DOHH2 (cell line): ENCODE data around the gene CCDC116.
"Not testable (repeated sequence)": the region's sequence is repeated elsewhere in the genome, so short reads cannot be mapped to it uniquely, and the experiment has no call there.

Experiments used
- H3F3A ChIP-seq: fragments of 200-600 bp; sonication (generic), shearing (Covaris generic); 2 replicates; pipeline ENCODE4 v1.6.0; 2016; ENCODE audit warnings: antibody characterized with exemption, mild to moderate bottlenecking; ENCODE audit not compliant: control insufficient read depth, insufficient read depth
- H3K27ac ChIP-seq: fragments of 200-600 bp; sonication (generic); 2 replicates; pipeline ENCODE4 v1.5.1; 2014; ENCODE audit warnings: low read depth, mild to moderate bottlenecking, low read length, moderate library complexity
- H3K27me3 ChIP-seq: fragments of 200-600 bp; sonication (generic); 2 replicates; pipeline ENCODE4 v1.6.1; 2014; ENCODE audit warnings: mild to moderate bottlenecking, low read length, mixed read lengths; ENCODE audit not compliant: control insufficient read depth
- H3K36me3 ChIP-seq: fragments of 200-600 bp; sonication (generic); 2 replicates; pipeline ENCODE4 v1.6.1; 2014; ENCODE audit warnings: mild to moderate bottlenecking, low read length, moderate library complexity, mixed read lengths; ENCODE audit not compliant: control insufficient read depth
- H3K4me1 ChIP-seq: fragments of 200-600 bp; sonication (generic); 2 replicates; pipeline ENCODE4 v1.6.1; 2014; ENCODE audit warnings: mild to moderate bottlenecking, low read length, mixed read lengths; ENCODE audit not compliant: control insufficient read depth
- H3K4me2 ChIP-seq: fragments of 200-600 bp; sonication (generic); 2 replicates; pipeline ENCODE4 v1.6.0; 2014; ENCODE audit warnings: mild to moderate bottlenecking, low read length, moderate library complexity
- H3K4me3 ChIP-seq: fragments of 200-600 bp; sonication (generic); 2 replicates; pipeline ENCODE4 v1.5.1; 2014; ENCODE audit warnings: mild to moderate bottlenecking, low read length, mixed read lengths
- H3K79me2 ChIP-seq: fragments of 200-600 bp; sonication (generic); 2 replicates; pipeline ENCODE4 v1.6.1; 2014; ENCODE audit warnings: mild to moderate bottlenecking, low read length, mixed read lengths; ENCODE audit not compliant: control insufficient read depth
- H3K9me2 ChIP-seq: fragments of 200-600 bp; sonication (generic); replicated peaks from 2 replicates; pipeline ENCODE4 v1.6.1; 2014; ENCODE audit warnings: mild to moderate bottlenecking, low read length, mixed read lengths; ENCODE audit not compliant: control insufficient read depth
- H3K9me3 ChIP-seq: fragments of 200-600 bp; sonication (generic); 2 replicates; pipeline ENCODE4 v1.6.1; 2014; ENCODE audit warnings: antibody characterized with exemption, low read length, mixed read lengths; ENCODE audit not compliant: control insufficient read depth, insufficient read depth
- H4K20me1 ChIP-seq: fragments of 200-600 bp; sonication (generic); 2 replicates; pipeline ENCODE4 v1.6.0; 2014; ENCODE audit warnings: low read depth, mild to moderate bottlenecking, antibody characterized with exemption, low read length, moderate library complexity; ENCODE audit not compliant: control insufficient read depth, insufficient read depth
- CTCF ChIP-seq: fragments of 200-600 bp; sonication (generic); IDR thresholded peaks from one replicate; pipeline ENCODE4 v1.5.1; 2014; ENCODE audit warnings: antibody characterized with exemption, mild to moderate bottlenecking, low read depth, low read length; ENCODE audit not compliant: poor library complexity, severe bottlenecking
- EZH2phosphoT487 ChIP-seq: fragments of 200-600 bp; sonication (generic); IDR thresholded peaks from 2 replicates; pipeline ENCODE4 v1.6.1; 2017; ENCODE audit warnings: borderline replicate concordance, mild to moderate bottlenecking, antibody characterized with exemption, low read length, moderate library complexity, mixed read lengths

The CCDC116 gene

GRCh38 chr22:21594865-21595452 is 37.6 kb upstream of the CCDC116 start:
- Histone ChIP-seq H3K4me3 (no peak overlapping the region), H3K27ac (no peak overlapping the region), H3K9me2 (no peaks in the 10 kb centered on the region), H3K36me3 (peaks cover 82% of the 10 kb centered on the region), H3K9me3 (no peaks in the 10 kb centered on the region), H4K20me1 (peaks cover 31% of the 10 kb centered on the region; the same call in 1 of the 2 replicates), H3F3A (0 out of 2 replicates have a peak, but pooled peaks cover 2% of the 10 kb centered on the region), H3K79me2 (peaks cover 100% of the 10 kb centered on the region), H3K27me3 (no peaks in the 10 kb centered on the region), H3K4me2 (no peak overlapping the region), H3K4me1 (peaks cover 17% of the 10 kb centered on the region)
- no peak for TF ChIP-seq EZH2phosphoT487

GRCh38 chr22:21596356-21597135 is 36.0 kb upstream of the CCDC116 start:
- peaks cover 100% of the 10 kb centered on the region for H3K79me2 ChIP-seq
- not testable (repeated sequence) for H3K9me3 ChIP-seq, H3K27me3 ChIP-seq, H3K4me2 ChIP-seq, H3F3A ChIP-seq, H3K27ac ChIP-seq, H3K4me3 ChIP-seq, H3K9me2 ChIP-seq, H3K4me1 ChIP-seq
- H4K20me1 ChIP-seq, result peaks cover 22% of the 10 kb centered on the region; the same call in 1 of the 2 replicates
- peaks cover 70% of the 10 kb centered on the region for H3K36me3 ChIP-seq

GRCh38 chr22:21598302-21598701 is 34.3 kb upstream of the CCDC116 start:
- H3K79me2 ChIP-seq, result peaks cover 99% of the 10 kb centered on the region
- H3F3A ChIP-seq, result no peaks in the 10 kb centered on the region
- no peaks in the 10 kb centered on the region; the same call in 1 of the 2 replicates for H3K4me1 ChIP-seq
- no peak overlapping the region for H3K4me2 ChIP-seq
- no peak overlapping the region for H3K4me3 ChIP-seq
- TF ChIP-seq CTCF (no peak), EZH2phosphoT487 (no peak)
- H4K20me1 ChIP-seq, result peaks cover 22% of the 10 kb centered on the region; the same call in 1 of the 2 replicates
- no peaks in the 10 kb centered on the region for H3K9me2 ChIP-seq
- H3K9me3 ChIP-seq, result no peaks in the 10 kb centered on the region
- H3K36me3 ChIP-seq, result peaks cover 61% of the 10 kb centered on the region
- no peak overlapping the region for H3K27ac ChIP-seq
- H3K27me3 ChIP-seq, result no peaks in the 10 kb centered on the region

- H3K4me1 ChIP-seq, result no peaks in the 10 kb centered on the region; the same call in 1 of the 2 replicates
- H3K9me3 ChIP-seq, result no peaks in the 10 kb centered on the region
- peaks cover 98% of the 10 kb centered on the region for H3K79me2 ChIP-seq
- no peaks in the 10 kb centered on the region for H3K9me2 ChIP-seq
- no peaks in the 10 kb centered on the region for H3K27me3 ChIP-seq
- H3K4me2 ChIP-seq, result no peak overlapping the region
- H3K4me3 ChIP-seq, result no peak overlapping the region
- H3K36me3 ChIP-seq, result peaks cover 52% of the 10 kb centered on the region
- H3F3A ChIP-seq, result no peaks in the 10 kb centered on the region
- peaks cover 22% of the 10 kb centered on the region; the same call in 1 of the 2 replicates for H4K20me1 ChIP-seq
- H3K27ac ChIP-seq, result no peak overlapping the region
- no peak for TF ChIP-seq CTCF
- no peak for TF ChIP-seq EZH2phosphoT487
These were observed 33.3 kb upstream of the CCDC116 start for GRCh38 chr22:21599053-21599893.
